ENCODE results near the gene CLTCL1.

Gene CLTCL1

DNA sequence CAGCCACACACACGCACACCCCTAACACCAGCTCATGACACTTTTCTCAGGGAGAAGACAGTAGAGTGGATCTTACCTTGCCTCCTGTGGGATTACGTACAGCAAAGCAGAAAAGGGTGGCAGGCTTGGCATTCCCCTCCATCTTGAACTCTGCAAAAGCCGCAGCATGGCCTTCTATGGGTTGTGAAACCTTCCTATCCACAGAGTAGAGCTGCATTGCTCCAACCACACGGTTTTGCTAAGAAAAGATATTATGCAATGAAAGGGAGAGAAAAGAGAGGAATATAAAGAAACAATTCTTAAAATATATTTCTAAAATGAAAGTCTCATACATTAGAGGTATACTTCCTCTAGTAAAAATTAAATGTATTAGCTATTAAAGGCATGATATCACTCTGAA lies 48.8 kb downstream of the CLTCL1 start:
- DNase-seq, result no peak

DNA sequence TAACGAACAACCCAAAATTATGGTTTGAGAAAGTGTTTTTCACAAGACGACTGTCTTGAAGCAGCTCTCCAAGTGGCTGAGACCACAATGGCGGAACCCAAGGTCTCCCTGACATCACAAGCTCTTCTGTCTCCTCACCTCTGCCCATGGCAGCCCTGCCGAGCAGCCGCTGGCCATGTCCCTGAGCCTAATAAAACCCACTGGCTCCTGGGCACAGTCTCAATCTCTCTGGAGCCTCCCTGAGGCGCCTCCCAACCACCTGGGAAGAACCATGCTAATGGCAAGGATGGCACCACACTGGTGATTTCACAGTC lies 50.0 kb downstream of the CLTCL1 start:
- DNase-seq, result no peak

- DNase-seq, result no peak
Measured at GRCh38 chr22:19240813-19241592, 50.5 kb downstream of the CLTCL1 start.

DNA sequence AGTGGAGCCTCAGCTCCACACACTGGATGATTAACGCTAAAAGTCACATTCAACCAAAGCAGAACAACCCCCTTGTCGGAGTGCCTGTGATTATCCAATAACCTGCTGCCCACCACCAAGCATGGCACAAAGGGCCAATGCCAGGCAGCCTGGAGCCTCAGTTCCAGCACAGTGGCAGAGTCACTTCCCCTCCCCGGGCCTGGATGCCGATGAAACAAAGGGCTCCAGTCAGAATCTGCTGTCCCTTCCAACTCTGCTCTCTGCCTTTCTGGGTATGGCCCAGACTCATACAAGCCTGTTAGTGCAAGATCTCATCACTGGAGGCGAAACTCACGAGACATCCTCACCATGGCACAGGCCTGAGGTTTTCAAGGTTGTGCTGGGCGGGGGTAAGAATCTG lies 52.1 kb downstream of the CLTCL1 start:
- no peak for DNase-seq

DNA sequence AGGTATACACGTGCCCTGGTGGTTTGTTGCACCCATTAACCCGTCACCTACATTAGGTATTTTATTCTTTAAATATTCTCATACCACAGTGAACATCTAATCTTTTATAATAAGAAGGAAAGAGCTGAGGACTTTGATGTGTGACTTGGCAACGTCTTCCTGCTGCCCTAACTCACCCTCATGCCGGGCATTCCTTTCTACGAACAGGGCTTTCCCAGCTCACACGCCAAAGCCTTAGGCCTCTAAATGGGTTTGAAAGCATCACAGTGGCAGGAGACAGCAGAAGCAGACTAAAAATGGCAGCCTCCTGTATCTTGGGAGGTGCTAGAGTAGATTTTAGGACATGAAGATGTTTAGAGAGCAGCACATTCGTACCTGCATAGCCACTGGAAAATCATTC lies 52.6 kb downstream of the CLTCL1 start:
- DNase-seq, result no peak

GRCh38 chr22:19235874-19236273 lies 55.6 kb downstream of the CLTCL1 start:
- no peak for DNase-seq

DNA sequence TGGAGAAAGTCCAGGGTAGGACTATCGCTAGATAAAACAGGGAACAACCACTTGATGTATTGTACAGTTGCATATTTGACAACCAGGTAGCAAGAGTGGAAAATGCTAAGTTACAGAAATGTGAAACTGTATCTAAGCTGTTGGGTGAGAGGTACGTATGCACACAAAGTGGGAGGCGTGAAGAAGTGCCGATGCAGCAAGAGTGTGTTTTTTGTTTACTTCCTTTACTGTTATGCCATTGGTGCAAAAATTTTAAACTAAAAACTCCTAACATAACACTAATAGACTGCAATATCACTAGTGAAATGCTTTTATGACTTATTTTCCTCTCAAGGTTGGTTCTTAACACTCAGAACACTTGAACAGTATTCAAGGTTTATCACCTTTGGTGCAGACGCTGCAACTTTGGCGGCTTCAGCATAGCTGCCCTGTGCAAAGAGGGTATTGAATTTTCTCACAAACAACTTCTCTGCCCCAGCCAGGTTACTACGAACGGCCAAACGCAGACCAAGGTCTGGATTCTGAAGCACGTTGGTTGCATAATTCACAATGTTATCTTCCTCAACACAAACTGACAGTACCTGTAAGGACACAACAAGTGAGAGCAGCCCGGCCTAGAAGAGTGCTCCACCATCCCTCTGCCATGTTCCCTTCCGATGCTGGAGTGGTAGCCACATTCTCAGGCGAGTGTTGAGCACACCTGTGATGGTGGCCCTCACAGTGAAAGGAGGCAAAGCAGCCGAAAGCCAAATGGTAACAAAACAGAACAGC lies 57.2 kb downstream of the CLTCL1 start:
- DNase-seq, result no peak

DNA sequence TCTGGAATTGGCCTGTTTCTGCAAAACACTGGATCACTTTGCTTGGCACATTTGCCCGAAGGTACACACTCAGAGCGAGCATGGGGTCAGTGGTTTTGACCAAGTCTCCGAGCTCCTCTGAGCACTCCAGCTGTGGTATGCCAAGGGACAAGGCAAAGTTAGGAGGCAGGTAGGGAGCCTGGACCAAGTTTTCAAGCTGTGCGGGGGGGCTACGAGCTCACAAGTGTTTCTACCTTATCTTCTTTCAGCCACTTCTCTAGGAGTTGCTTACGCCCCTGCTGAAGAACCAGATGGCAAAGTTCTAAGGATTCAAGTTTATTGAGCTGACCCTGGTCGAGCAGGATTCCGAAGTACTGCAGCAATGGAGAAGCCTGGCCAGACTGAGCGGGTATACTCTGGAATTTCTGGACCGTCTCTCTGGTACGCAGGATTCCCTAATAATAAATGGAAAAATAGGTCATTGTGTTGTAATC lies 58.3 kb downstream of the CLTCL1 start:
- no peak for DNase-seq

GRCh38 chr22:19232623-19233022 lies 58.9 kb downstream of the CLTCL1 start:
- peak; percentile 80 for DNase-seq

DNA sequence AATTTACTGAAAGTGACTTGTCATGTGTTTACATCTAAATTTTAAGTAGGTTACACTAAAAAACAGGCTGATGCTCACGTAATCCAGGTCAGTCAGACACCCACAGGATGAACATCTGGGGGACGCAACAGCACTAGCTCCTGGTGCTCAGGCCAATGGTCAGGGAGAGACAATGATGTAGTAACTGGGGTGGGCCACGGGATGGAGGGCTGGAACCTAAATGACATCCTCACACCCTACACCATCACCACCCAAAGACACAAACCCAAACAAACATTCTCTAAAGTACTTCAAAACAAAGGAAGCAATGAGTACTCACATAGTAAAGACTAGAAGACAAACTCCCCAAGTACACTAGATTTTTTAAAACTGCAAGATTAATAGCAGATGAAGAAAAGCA lies 59.5 kb downstream of the CLTCL1 start:
- DNase-seq, result no peak

DNA sequence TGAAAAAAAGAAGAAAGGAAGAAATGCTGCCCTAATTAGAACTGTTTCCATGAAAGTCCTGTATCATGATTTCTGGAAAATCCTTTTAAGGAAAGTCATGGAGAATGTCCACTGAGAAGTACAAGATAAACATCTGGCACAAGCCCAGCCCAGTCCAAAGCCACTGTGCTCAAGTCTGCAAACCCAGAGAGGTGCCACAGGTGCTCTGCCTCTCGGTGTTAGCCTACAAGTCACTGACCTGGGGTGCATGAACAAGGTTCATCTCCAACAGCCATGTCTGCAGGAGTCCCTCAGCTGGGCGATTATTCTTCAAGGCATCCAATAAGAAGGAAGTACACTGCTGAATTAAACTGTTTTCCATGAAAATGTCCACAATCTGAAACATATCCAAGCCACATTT lies 61.9 kb downstream of the CLTCL1 start:
- DNase-seq, result no peak

- DNase-seq, result no peak
Measured at GRCh38 chr22:19228179-19228578, 63.3 kb downstream of the CLTCL1 start.

- no peak for DNase-seq
Measured at GRCh38 chr22:19226428-19226827, 65.1 kb downstream of the CLTCL1 start.

GRCh38 chr22:19225560-19225959 lies 66.0 kb downstream of the CLTCL1 start:
- no peak for DNase-seq

GRCh38 chr22:19224985-19225384 lies 66.5 kb downstream of the CLTCL1 start:
- no peak for DNase-seq

- no peak for DNase-seq
Measured at GRCh38 chr22:19224557-19224956, 67.0 kb downstream of the CLTCL1 start.

DNA sequence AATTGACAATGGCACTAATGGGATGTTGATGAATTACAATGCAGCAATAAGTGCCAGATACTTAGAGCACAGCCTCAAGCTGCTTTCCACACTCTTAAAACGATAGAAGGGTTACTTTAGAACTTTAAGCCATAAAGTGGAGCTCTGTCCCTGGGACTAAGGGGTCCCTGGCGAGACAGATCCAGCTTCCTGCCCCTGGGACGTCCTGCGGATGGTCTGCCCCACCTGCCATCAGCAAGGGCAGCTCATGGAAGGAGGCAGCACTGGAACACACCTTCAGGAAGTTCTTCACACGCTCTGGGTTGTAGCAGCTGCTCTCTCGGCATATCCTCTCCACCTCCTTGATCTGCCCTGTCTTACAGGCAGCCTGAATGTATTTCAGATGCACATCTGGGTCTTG lies 67.9 kb downstream of the CLTCL1 start:
- no peak for DNase-seq

DNA sequence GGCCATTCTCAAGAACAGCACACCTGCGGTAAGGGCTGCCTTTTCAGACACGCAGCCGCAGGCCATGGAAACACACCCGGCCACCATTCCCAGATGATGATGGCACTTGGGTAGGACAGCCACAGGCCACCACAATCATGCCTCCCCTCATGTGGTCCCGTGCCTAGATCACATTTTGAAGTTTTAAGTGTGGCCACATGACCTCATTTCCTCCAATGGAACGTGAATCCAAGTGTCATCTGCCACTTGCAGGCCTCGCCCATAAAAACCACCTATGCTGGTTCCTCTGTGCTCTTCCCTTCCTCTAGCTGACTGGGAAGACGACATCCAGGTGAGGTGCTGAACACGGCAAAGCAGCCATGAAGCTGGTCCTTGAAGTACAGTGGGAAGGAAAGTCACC lies 68.4 kb downstream of the CLTCL1 start:
- no peak for DNase-seq

GRCh38 chr22:19222242-19223005 lies 69.1 kb downstream of the CLTCL1 start:
- no peak for DNase-seq

- DNase-seq, result no peak
Measured at GRCh38 chr22:19220867-19221266, 70.7 kb downstream of the CLTCL1 start.

DNA sequence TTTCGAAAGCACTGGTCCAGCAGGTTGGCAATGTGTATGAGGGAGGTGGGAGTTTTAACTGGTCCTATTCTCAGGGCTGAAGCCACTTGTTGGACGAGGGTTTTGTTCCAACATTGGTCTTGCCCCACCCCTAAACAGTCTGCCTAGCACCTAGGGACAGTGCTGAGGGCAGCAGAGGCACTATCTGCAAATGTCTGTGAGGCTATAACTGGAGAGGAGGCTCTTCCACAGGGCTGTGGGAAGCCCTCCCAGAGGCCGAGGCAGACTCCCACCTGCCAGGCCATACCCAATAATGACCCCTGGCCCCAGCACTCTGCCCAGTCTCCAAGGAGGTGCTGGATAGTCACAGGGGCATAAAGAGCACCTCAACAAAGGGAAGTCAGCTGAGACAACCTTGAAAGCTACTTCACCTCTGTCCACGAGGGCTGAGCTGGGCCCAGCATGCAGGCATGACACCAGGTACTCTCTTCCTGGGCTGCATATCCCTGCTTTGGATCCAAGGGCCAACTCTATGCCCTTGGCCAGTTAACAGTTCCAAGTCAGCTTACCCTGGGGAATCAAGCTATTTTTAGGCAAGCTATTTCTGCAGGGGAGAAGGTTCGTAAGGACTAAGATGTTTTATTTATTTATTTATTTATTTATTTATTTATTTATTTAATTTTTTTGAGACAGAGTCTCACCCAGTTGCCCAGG lies 72.8 kb downstream of the CLTCL1 start:
- DNase-seq, result no peak

GRCh38 chr22:19216579-19216978 lies 74.9 kb downstream of the CLTCL1 start:
- DNase-seq, result no peak

- DNase-seq, result no peak
Measured at GRCh38 chr22:19215360-19215759, 76.2 kb downstream of the CLTCL1 start.

All from NCI-H1105 (cell line).